ENCODE measurements around the gene TECTA. TPM values are rescaled to one million over a fixed set of nuclear protein-coding genes. Genes with fewer than 3 reads are reported as not detected.

Gene TECTA
- total RNA-seq, 1 donor from 2014 or later, result 0.87 TPM

GRCh38 chr11:121105481-121106195, 4.6 kb downstream of the TECTA start:
- DNase-seq, result no peak
- no peak overlapping the region for H3K27ac ChIP-seq
- peaks cover 14% of the 10 kb centered on the region for H3K4me1 ChIP-seq
- no peaks in the 10 kb centered on the region for H3K9me3 ChIP-seq
- TF ChIP-seq CTCF (IDR thresholded peaks at IDR 0.05), result no peak
- H3K36me3 ChIP-seq, result no peaks in the 10 kb centered on the region
- no peak for ATAC-seq
- H3K27me3 ChIP-seq, result no peaks in the 10 kb centered on the region
- intact Hi-C loops (cut with DNase I), result no loop called here
- no peak overlapping the region for H3K4me3 ChIP-seq

- intact Hi-C loops (cut with DNase I), result no loop called here
- H3K4me1 ChIP-seq, result peaks cover 19% of the 10 kb centered on the region
- no peak overlapping the region for H3K4me3 ChIP-seq
- ATAC-seq (no peak), DNase-seq (no peak)
- no peak for TF ChIP-seq CTCF (IDR thresholded peaks at IDR 0.05)
- H3K27ac ChIP-seq, result no peak overlapping the region
- H3K9me3 ChIP-seq, result no peaks in the 10 kb centered on the region
- H3K36me3 ChIP-seq, result no peaks in the 10 kb centered on the region
- H3K27me3 ChIP-seq, result no peaks in the 10 kb centered on the region
Observed at GRCh38 chr11:121106812-121107211, 5.8 kb downstream of the TECTA start.

GRCh38 chr11:121108413-121108812, 7.4 kb downstream of the TECTA start:
- Histone ChIP-seq H3K27me3 (no peaks in the 10 kb centered on the region), H3K4me3 (no peak overlapping the region), H3K4me1 (peaks cover 19% of the 10 kb centered on the region), H3K27ac (no peak overlapping the region), H3K9me3 (no peaks in the 10 kb centered on the region), H3K36me3 (no peaks in the 10 kb centered on the region)
- no peak for TF ChIP-seq CTCF (IDR thresholded peaks at IDR 0.05)
- no peak for DNase-seq
- no peak for ATAC-seq
- intact Hi-C loops (cut with DNase I), result no loop called here

GRCh38 chr11:121109471-121109870, 8.4 kb downstream of the TECTA start:
- Histone ChIP-seq H3K4me3 (no peak overlapping the region), H3K36me3 (no peaks in the 10 kb centered on the region), H3K9me3 (no peaks in the 10 kb centered on the region), H3K27me3 (no peaks in the 10 kb centered on the region), H3K27ac (no peak overlapping the region), H3K4me1 (peaks cover 19% of the 10 kb centered on the region)
- intact Hi-C loops (cut with DNase I), result no loop called here
- TF ChIP-seq CTCF (IDR thresholded peaks at IDR 0.05), result no peak
- no peak for ATAC-seq
- DNase-seq, result no peak

- Histone ChIP-seq H3K27ac (no peak overlapping the region), H3K4me1 (peaks cover 15% of the 10 kb centered on the region), H3K27me3 (no peaks in the 10 kb centered on the region), H3K36me3 (no peaks in the 10 kb centered on the region), H3K4me3 (no peak overlapping the region), H3K9me3 (no peaks in the 10 kb centered on the region)
- no peak for DNase-seq
- intact Hi-C loops (cut with DNase I), result no loop called here
- no peak for TF ChIP-seq CTCF (IDR thresholded peaks at IDR 0.05)
- no peak for ATAC-seq
Observed at GRCh38 chr11:121109916-121110586, 9.0 kb downstream of the TECTA start.

Data from upper lobe of right lung (tissue), 1 donor.